Omental fat pad (tissue), 4 donors: ENCODE results near the gene LRRTM2. TPM values are rescaled to one million over a fixed set of nuclear protein-coding genes. Genes with fewer than 3 reads are reported as not detected.

ENCODE experiments used
- ATAC-seq: fragments of 150-250 bp; one replicate; pipeline ENCODE4 v1.9.1; 2016; ENCODE audit warnings: mild to moderate bottlenecking, moderate library complexity; ENCODE audit not compliant: low FRiP score
- DNase-seq: peaks from one replicate; pipeline ENCODE4 v3.0.0-alpha.2; 2019; ENCODE audit warnings: low spot score
- total RNA-seq, 4 donors: library from RNA; depleted of rRNA; stranded (reverse); fragments of >200 nt; gene quantifications; one replicate each; pipeline ENCODE4 v1.1.0, GENCODE V29; 2016
- TF ChIP-seq, protein P1 (sequence below), 3 donors: fragments of 450-650 bp; IDR thresholded peaks; one replicate each; pipeline ENCODE4 v1.5.1; 2016 to 2017; ENCODE audit warnings: antibody characterized with exemption in 3 of 3, mild to moderate bottlenecking in 3 of 3, moderate library complexity in 2 of 3

Gene LRRTM2
- total RNA-seq, 4 donors from 2014 or later = 0.31 to 4.3 (median 0.72) TPM

DNA sequence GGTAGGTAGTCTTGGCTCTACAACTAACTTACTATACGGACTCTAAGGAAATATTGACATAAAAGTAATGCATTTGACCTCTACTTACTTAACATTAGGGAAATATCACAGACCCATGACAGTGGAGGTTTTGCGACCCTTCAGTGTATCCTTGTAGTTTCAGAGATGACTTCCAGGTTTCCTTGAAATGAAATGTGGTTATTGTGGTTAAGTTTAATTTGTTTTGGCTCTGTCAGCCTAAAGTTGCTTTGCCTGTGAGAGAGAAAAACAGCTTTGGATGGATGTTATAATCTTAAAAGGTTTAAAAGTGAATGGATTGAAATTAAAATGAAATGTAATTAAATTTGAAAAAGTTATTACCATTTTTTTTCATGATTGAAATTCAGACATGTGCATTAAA lies 42.9 kb downstream of the LRRTM2 start:
- no peak for DNase-seq
- TF ChIP-seq, protein P1, sequence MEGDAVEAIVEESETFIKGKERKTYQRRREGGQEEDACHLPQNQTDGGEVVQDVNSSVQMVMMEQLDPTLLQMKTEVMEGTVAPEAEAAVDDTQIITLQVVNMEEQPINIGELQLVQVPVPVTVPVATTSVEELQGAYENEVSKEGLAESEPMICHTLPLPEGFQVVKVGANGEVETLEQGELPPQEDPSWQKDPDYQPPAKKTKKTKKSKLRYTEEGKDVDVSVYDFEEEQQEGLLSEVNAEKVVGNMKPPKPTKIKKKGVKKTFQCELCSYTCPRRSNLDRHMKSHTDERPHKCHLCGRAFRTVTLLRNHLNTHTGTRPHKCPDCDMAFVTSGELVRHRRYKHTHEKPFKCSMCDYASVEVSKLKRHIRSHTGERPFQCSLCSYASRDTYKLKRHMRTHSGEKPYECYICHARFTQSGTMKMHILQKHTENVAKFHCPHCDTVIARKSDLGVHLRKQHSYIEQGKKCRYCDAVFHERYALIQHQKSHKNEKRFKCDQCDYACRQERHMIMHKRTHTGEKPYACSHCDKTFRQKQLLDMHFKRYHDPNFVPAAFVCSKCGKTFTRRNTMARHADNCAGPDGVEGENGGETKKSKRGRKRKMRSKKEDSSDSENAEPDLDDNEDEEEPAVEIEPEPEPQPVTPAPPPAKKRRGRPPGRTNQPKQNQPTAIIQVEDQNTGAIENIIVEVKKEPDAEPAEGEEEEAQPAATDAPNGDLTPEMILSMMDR (IDR thresholded peaks at IDR 0.05) = no peak
- no peak for ATAC-seq

DNA sequence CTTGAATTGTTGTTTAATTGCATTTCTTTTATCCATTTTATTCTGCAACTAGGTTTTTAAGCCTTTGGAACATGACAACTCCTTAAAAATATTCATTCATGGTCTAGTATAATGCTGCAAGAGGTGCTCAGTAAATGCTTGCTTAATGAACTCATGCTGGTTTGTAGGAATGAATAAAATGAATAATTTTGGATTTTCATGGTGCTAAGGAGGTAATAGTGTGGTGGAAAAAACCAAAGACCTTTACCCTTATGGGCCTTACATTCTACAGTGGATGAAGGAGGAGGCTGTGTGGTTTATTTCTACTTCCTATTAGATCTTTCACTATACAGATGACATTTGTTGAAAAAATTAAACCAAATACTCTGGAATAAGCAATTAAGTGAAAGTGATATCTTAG lies 43.4 kb downstream of the LRRTM2 start:
- TF ChIP-seq, protein P1 (IDR thresholded peaks at IDR 0.05) = no peak
- no peak for DNase-seq
- no peak for ATAC-seq

DNA sequence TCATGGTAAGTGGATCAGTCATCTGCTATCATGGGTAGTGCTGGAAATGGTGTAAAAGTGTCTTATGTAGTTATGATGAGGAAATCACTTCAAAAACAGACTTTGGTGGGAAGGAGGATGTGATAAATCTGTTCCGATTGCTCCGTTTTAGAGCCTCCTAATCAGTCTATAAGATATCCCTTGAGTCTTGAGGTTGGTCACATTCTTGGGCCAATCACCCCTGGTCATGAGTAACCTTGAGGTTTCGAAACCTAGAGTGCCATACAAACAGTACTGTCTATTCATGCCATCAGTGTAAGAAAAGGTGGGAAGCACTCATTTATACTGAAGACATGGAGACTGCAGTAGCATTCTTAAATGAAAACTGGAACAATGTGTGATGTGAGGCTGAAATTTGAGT lies 45.8 kb downstream of the LRRTM2 start:
- TF ChIP-seq, protein P1 (IDR thresholded peaks at IDR 0.05) = no peak
- ATAC-seq = no peak
- DNase-seq = no peak

DNA sequence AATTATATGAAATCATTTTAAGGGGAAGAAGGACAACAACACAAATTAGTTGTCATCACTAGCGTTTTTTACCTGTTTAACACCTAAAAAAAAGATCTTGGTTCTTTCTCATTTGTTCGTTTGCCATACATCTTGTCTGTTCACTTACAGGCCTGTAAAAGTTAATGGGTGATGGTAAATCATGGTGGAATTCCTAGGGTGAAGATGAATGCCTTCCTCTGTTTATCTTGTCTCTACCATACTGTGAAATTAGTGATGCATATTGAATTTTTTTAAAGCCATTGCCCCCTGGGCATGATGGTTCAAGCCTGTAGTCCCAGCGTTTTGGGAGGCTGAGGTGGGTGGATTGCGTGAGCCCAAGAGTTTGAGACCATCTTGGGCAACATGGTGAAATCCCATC lies 46.6 kb downstream of the LRRTM2 start:
- TF ChIP-seq, protein P1 (IDR thresholded peaks at IDR 0.05) = no peak
- ATAC-seq = no peak
- DNase-seq = no peak

DNA sequence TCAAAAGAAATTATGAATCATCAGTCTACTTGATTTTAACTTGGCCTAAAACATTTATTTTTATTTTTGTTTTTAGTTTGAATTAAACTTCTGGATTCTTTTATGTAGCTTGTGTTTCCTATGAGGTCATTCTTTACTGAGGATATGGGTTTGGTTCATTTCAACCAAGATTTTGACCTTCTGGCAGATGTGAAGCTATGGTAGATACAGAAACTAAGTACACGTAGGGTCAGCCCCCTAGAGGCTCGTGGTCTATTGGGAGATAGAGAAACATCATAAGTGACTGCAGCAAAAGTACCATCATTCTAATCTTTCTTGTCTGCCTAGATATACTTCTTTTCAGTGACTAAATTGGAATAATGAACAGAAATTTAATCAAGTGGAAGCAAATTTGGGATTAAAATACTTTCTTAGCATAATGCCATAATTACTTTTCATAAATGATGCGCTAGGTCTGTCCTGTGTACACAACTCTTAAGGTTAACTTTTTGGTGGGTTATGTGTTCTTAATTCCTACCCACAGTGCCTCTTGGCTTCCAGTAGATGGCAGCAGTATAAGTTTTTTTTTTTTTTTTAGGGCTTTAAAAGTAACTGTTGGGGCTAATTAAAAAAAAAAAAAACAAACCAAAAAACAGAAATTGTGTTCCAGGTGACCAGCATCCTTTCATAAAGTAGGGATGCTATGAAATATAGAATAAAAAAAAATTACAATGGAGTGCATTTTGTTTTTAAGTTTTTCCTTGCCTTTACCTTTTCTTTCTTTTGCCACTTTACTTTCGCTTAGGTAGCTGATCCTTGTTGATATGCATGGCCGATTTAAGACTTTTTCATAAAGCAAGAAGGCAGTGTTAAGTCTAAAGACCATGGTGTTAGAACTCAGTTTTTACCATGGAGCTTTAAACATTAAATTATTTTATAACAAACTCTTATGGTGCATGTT lies 49.9 kb downstream of the LRRTM2 start:
- TF ChIP-seq, protein P1 (IDR thresholded peaks at IDR 0.05) = no peak
- DNase-seq (no peak), ATAC-seq (peak; percentile 66)

DNA sequence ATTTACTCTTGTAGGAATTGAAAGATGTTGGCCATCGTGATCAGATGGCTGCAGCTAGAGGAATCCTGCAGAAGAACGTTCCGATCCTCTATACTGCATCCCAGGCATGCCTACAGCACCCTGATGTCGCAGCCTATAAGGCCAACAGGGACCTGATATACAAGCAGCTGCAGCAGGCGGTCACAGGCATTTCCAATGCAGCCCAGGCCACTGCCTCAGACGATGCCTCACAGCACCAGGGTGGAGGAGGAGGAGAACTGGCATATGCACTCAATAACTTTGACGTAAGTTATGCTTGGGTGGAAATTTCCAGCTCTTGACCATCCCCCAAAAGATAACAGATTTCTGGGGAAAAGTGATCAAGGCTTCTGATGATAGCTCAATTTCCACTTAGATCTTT lies 50.6 kb downstream of the LRRTM2 start:
- TF ChIP-seq, protein P1 (IDR thresholded peaks at IDR 0.05) = no peak
- ATAC-seq (peak; percentile 81), DNase-seq (no peak)

DNA sequence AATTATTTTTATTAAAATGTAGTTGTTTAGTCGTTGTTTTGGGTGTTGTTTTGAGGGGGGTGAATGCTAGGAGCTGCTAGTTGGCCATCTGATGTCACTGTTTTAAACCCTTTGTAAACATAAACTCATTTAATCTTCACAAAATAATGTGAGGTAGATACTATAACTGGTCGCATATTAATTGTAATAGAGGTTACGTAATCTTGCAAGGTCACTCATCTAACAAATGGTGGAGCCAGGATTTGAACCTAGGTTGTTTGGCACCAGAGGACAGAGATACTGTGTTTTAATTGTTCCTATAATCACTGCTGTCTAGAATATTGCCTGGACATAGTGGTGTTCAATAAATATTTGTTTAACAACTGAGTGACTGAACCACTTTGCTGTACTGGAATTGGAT lies 54.4 kb downstream of the LRRTM2 start:
- DNase-seq (no peak), ATAC-seq (no peak)
- TF ChIP-seq, protein P1 (IDR thresholded peaks at IDR 0.05) = no peak
